HG02759 (cell line): ENCODE results near the gene TMEM30B.
"Not testable (repeated sequence)": the region's sequence is repeated elsewhere in the genome, so short reads cannot be mapped to it uniquely, and the experiment has no call there.

Source experiments
- ATAC-seq: cut with Tn5 transposase; IDR thresholded peaks from one replicate; pipeline ENCODE4 v1.9.1; 2021; ENCODE audit warnings: mild to moderate bottlenecking, moderate library complexity; ENCODE audit not compliant: unreplicated experiment

The TMEM30B gene

DNA sequence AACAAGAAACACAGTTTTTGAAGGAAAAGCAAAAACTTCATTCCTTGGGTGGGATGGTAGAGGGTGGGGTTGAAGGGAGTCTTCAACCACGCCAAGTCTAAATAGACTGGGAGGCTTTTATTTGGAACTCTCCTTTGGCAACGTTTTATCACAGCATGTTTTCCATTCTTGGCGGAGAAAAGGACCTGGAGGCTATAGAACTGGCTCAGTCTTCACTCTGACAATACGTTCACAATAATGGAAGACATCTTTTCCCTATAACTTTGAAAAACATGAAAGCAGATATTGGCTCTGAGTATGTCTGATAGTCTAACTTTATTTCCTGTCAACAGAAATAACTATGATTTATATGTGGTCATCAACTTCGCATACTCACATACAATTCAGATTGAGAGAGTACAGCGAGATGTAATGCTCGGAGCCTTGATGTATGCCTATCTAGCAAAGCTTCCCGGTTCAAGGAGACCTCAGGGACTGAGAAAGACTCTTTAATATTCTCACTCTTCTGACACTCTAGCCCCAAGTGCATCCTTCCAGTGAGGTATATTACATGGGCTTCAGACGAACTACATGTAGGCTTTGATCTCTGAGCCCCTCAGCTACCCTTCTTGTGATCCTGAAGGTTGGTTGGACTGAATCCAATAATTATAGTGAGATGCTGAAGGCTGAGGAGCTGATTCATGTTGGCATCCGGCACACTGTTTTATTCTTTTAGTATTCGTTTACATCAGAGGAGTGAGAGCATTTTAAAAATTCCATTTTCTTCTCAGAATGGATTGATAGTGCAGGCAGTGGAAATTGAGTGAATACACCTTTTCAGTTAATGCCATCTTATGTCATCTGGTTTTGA lies 14.0 kb downstream of the TMEM30B start:
- no peak for ATAC-seq

DNA sequence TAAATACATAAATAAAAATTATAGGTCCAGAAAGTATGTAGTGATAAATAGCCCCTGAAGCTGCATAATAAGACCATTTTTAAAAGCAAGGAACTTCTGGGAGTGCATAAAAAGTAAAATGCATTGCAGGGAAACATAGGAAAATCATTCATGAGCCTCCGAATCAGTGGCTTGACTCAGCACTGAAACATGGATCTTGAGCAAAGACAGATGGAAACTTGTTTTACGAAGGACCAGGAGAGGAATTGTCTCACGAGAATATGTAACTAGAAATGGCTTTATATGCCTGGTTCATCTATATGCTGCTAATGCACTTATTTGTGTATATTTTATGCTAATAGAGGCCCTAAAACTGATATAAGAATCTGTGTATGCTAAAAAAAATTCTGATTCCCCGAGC lies 14.7 kb downstream of the TMEM30B start:
- no peak for ATAC-seq

DNA sequence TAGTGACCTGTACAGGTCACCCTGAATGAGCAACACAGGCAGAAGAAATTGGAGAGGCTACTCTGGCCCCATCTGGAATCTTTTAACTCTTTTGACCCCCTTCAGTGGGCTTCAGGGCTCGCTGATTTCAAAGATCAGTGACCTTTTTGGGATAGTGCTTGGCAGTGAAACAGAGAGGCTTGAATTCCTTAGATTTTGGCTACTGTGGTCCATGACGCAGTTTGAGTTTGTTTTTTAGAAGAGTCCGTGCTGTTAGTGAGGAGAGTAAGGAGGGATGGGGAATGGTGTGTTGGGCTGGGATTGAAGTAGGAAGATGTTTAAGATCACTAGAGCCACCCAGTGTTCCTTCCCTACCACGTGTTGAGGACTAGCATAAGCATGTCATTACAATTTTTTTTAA lies 16.5 kb downstream of the TMEM30B start:
- no peak for ATAC-seq

DNA sequence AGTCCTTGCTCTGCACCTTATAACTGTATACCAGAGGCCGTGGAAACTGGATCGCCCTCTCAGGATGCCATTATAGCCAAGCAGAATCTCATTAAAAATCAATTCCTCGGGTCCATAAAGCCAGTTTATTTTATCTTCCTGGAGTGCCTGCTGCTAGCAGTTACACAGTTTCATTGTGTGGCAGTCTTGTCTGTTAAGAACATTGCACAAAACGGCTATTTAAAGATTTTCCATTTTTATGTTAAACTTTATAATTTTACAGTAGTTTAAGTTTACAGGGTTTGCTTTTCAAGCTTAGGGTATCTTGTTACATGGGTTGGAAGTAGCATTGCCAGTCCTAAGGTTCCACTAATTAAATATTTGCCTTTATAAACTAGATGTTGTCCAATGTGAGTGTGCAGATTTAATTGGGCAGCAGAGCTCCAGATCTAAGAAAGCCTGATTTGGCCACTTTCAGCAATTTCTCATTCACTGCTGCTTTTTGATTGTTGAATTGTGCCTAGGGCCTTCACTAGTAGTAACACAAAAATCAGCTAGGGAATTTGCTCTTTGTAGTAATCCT lies 17.0 kb downstream of the TMEM30B start:
- ATAC-seq = no peak

DNA sequence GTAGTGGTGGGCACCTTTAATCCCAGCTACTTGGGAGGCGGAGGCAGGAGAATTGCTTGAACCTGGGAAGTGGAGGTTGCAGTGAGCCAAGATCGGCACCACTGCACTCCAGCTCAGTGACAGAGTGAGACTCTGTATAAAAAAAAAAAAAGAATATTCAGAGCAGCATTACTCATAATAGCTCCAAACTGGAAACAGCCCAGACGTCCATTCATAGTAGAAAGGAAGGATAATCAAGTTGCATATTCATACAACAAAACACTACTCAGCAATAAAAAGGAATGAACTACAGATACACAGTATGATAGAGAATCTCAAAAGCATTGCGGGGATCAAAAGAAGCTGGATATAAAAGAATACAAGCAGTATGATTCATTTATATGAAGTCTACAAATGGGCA lies 19.1 kb downstream of the TMEM30B start:
- ATAC-seq = no peak

DNA sequence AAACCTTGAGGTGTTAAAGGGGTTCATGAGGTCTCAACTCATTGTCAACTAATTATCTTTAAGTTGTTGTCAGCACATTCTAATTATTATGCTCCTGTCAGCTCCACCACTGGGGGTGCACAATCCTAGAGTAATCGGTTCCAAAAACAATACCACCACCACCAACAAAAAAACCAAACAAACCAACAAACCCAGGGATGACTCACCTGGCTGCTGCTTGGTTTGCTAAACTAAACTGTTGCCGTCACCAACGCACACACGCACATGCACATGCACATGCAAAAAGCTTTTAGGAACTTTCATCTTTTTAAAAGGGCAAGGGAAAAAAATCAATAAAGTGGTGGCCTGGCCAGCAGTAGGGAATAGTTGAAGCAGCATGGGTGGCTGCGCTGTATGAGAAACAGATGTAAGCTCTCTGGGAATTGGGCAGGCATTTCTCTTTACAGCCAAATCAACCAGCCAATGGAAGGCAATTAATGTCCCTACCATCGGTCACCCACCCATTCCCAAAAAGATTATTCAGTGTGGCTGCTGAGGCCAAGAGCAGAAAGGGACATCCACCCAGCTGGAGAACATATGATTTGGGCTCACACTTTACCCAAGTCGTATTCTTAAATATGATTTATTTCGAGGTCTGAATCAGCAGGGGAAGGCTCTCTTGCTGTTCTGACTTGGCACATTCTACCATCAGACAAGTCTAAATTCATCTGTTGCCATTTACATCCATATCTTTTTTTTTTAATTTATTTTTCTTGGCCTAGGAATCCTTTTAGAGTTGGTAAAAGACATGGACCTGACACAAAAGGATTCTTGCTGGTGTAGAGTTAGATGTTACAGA lies 20.0 kb downstream of the TMEM30B start:
- no peak for ATAC-seq

DNA sequence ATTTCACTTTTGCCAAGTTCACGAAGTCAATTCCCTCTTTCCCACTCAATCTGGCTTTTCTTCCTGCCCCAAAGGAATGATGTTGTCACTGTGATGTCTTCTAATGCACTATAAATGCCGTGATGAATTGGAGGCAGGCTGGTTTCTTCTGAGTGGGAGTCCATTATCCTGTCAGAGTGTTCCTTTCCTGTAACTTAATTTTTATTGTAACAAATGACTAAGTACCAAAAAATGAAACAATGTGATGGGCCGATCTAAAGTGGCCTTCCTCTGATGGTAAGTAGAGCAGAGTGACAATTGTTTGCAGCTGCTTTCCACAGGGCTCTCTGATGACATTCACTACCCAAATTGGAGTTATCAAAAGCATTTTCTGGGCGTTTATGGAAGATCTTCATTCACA lies 22.2 kb downstream of the TMEM30B start:
- ATAC-seq = no peak

DNA sequence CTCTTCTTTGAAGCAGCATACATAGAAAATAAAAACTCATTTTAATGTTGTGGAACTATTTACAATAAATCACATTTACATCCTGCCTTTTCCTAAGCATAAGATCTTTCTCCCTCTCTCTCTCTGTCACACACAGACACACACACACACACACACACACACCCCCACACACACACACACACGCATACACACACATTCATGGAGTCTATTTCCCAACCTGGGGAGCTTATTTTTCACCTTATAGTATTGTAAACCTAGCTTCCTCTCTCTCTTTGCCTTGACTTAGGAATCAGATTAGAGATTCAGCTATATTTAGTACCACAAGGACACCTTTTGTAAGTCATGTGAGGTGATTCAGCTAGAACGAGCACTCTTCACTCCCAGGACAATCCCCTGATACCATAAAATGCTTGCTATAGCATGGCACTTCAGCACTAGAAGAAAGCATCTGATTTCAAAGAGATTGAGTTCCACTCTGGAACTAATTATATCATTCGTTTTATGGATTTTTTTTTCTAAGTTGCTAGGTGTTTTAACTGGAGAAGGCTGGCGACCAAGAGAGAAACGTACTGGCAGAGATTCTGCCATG lies 23.6 kb downstream of the TMEM30B start:
- ATAC-seq = no peak

DNA sequence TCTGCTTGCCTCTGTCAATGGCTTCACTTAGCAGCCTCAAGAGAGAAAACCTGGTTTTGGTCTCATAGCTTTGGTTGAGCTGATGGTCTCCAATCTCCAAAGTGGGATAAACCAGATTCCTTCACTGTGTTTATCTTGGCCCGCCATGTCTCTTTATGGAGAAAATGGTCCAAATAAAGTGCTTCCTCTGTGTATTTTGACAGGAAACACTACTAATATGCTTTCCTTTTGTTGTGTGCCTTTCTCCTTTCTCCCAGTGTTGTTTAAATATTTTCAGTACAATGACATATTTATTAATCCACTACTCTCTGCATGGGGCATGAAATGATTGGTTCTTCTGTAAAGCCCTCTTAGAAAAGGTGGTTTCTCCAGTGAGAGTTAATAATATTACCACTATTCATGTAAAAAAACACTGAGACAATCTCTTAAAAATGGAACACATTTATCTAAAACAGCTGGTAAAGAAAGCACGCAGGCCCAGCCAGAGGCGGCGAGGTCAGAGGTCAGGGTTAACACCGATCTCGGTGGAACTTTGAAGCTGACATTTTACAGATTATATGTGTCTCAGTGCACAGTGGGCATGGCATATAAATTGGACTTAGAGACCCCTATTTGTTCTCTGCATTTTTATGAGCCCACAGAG lies 24.2 kb downstream of the TMEM30B start:
- ATAC-seq = no peak

DNA sequence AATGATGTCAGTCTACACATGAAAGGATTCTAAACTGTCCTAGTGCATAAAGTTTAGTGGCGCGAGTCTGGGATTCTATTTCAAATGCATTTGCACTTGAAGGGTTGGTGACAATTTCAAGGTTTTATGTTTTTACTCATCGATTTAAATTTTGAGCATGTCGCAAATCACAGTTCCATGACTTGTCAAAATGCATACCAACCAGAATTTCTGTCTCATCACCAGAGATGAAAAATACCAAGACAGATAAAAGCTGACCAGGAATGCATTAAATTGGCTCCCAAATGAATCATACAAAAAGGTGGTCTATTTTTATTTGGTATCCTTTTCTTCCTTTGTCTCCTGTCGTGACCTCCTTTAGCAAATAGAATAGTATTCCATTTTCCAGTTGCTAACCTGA lies 25.2 kb downstream of the TMEM30B start:
- ATAC-seq = no peak

DNA sequence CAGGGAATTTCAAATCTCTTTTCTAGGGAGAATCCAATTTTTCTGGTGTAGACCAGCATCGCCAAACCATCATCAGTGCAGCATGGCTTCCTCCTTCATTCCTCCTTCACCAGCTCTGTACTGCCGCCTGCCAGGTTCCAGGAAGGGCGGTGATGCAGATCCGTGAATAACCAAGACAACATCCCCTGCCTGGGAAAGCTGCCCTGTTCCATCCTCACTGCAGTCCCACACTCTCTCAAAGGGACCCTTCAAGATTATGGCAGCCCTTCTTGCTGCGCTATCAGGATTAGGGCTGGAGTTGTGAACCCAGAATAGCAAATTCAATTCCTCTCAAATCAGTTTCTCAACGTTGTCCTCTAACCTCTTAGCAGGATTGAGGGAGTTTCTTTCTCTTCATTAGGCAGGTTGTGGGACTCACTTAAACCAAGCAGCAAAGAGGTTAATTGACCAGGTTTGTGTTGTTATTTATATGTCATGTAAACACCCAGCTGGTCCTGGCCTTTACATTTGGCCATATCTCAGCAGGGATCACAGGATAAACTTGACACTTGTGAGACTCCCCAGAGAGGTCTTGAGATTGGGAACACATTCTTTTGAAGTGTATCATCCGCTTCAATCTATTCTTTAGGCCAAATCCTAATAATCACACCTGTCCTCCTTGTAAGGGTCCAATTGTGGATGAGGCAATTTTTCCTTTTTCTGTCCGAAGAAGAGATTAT lies 26.2 kb downstream of the TMEM30B start:
- no peak for ATAC-seq

DNA sequence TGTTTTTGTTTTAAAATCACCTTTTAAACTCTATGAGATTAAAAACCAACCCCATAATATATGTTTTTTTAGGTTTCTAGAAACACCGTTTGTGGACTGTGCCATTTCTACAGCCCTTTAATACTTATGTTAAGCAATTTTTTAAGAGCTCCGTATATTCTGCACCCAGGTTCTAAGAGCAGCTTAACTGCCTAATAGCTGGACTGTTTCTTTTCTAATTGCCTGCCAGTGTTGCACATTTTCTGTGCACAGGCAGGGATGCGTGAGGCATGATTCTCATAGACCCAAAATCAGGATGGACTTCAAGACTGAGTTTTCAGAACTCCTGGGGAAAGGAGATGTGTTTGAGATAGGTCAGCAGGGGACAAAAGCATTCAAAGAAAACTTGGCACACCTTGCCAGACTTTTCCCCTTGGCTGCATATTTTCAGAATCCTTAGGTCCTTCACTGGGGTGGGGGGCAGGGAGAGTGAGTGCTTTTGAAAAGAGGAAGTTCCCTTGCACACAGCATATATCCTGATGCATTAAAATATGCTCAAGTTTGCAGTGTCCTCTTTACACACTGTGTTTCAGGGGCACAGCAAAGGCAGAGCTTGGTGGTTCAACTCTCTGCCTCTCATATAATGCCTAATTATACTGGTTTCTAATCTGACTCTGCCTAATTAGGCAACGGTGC lies 27.9 kb downstream of the TMEM30B start:
- no peak for ATAC-seq

DNA sequence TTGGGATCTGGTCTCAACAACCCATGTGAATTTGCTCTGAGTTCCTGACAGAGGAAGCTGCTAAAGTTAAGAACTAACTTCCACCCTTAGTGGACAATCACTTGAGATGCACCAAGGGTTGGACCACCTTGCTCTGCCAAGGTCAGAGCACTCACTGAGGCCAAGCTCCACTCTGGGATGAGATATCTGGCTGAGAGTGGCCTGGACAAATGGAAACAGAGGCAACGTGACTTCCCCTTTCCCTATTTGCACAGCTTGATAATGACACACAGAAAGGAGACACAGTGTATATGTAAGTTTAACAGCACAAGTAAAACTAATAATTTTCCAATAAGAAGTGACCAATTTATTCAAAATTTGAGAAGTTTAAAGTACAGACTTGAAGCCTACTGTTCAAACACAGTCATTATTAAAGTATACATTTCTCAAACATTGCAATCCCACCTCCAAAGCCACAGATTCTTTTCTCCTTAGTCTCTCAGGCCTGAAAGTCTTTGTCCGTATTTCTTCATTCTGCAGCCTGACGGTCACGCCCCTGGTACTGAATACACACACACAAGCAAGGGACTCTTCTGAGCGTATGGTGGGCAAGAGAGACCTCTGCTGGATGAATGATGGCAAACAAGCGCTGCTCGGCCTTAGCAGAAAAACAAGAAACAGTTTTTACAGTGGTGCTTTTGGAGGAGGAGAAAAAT lies 28.6 kb downstream of the TMEM30B start:
- peak; percentile 97 for ATAC-seq

DNA sequence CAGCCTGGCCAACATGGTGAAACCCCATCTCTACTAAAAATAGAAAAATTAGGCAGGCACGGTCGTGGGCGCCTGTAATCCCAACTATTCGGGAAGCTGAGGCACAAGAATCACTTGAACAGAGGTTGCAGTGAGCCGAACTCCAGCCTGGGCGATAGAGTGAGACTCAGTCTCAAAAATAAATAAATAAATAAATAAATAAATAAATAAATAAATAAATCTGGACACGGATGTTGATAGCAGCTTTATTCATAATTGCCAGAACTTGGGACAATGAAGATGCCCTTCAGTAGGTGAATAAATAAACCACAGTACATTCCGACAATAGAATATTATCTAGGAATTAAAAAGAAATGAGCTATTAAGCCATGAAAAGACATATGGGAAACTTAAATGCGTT lies 31.1 kb downstream of the TMEM30B start:
- ATAC-seq = no peak

DNA sequence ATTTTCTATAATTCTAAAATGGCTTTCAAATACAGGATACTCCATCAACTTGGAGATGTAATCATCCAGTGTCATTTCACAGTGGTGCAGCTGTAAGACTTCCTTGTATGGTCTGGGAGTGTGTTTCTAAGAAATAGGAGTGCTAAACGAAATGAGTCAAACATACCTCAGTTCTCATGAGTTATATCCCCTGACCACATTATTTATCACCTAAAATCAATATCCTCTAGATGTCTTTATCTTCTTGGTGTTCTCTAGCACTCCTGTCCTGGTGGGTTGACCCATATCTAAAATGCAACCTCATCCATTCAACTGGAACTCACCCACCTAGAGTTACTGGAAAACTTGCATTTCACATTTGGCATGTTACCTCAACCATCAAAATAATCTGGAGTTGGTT lies 33.2 kb downstream of the TMEM30B start:
- ATAC-seq = no peak

DNA sequence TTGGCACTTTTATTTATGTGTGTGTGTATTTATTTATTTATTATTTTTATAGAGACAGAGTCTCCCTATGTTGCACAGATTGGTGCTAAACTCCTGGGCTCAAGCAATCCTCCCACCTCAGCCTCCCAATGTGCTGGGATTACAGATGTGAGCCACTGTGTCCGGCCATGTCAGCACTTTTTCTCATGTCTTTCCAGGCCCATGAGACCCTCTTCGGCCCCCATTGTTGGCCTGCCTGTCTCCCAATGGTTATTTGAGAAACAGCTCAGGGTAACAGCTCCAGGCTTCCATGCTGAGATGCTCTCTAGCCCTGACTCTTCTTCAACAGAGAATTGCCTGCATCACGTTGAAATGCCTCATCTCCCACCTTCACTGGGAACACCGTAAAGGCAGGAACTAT lies 34.4 kb downstream of the TMEM30B start:
- no peak for ATAC-seq

DNA sequence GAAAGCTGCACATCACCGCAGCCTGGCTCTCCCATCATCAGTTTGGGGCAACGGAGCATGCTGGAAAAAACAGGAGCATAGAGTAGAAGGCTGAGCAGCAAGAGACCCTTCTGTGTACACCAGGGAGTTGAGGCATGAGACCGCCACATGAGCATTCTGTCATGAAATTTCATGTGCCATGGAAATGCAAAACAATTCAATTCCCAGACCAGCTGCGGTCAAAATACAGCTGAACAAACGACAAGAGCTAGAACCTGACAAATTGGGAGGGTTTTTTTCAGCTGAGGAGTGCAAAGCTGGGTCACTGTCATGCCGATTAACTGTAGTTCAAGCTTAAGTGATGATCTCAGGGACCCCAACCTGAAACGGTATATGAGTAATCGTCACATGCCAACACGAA lies 37.1 kb downstream of the TMEM30B start:
- no peak for ATAC-seq

DNA sequence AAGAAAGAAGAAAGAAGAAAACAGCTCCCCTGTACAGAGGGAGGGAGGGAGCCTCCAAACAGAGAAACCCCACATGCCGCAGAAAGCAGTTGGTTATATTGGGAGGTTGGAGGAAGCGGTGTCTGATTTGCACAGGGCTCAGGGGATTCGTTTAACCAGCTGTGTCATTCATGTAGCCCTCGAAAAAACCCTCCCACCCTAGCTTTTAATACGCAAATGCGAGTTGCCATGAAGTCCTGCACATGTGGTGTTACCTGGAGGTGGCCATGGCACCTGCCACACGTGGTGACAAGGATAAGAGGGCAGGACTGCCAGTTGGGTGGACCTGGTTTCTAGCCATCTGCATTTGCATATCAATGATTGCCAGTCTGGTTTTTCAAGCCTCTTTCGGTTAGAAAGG lies 40.9 kb downstream of the TMEM30B start:
- no peak for ATAC-seq

DNA sequence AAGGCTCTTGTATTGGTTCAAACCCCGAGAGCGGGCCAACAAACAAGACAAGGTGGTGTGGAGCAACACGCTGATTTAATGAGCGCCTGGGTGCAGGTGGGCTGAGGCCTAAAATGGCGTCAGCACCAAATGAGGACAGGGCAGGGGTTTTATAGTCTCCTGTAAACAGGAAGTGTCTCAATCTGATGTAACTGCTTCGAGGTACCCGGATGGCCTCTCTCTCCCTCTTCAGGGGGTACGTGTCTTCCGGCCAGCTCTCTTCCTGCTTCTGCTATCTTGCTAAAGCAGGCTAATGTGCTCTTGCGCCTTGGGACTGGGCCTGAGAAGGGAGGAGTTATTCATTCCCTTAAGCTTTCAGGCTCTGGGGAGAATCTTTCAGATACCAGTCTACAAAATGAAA lies 41.9 kb downstream of the TMEM30B start:
- ATAC-seq = not testable (repeated sequence)
